Esophagus muscularis mucosa (tissue), 3 donors: ENCODE data around the gene CD84.

ENCODE experiments used
- CTCF ChIP-seq, 3 experiments: fragments of 200-600 bp in 2 of 3; fragments of 450-650 bp in 1 of 3; sonication (generic) in 2 of 3; IDR thresholded peaks; one replicate each; pipeline ENCODE4 v1.5.1; 2017 to 2019; ENCODE audit warnings: antibody characterized with exemption in 3 of 3, mild to moderate bottlenecking in 2 of 3, moderate library complexity in 1 of 3
- EP300 ChIP-seq: sonication (generic); formaldehyde crosslinking; IDR thresholded peaks from one replicate; pipeline ENCODE4 v1.6.1; 2017; ENCODE audit warnings: antibody characterized with exemption

GRCh38 chr1:160570840-160571239, 8.5 kb downstream of the CD84 start:
- TF ChIP-seq CTCF (IDR thresholded peaks at IDR 0.05) (no peak), EP300 (no peak)
